ENCODE results near the gene CACTIN.

Gene CACTIN

DNA sequence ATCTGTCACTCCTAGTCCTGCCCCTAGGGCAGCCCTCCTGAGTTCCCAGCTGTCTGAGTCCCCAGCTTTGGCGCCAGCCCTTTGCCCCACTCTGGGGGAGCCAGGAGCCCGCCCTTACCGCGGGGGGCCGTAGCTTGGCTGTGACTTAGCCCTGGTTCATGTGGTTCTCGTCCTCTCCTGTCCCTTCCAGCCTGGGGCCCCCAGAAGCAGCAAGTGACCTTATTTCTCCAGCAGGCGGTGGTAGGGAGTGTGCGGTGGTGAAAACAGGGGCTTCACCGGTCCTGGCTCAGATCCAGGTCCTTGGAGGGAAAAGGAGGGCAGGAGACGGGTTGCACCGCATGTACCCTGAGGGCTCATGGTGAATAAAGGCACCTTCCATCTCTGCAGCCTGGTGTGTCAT lies 33.4 kb downstream of the CACTIN start:
- TF ChIP-seq TEAD4 (IDR thresholded peaks at IDR 0.05), result no peak
- TF ChIP-seq EGR1 (IDR thresholded peaks at IDR 0.05), result no peak

DNA sequence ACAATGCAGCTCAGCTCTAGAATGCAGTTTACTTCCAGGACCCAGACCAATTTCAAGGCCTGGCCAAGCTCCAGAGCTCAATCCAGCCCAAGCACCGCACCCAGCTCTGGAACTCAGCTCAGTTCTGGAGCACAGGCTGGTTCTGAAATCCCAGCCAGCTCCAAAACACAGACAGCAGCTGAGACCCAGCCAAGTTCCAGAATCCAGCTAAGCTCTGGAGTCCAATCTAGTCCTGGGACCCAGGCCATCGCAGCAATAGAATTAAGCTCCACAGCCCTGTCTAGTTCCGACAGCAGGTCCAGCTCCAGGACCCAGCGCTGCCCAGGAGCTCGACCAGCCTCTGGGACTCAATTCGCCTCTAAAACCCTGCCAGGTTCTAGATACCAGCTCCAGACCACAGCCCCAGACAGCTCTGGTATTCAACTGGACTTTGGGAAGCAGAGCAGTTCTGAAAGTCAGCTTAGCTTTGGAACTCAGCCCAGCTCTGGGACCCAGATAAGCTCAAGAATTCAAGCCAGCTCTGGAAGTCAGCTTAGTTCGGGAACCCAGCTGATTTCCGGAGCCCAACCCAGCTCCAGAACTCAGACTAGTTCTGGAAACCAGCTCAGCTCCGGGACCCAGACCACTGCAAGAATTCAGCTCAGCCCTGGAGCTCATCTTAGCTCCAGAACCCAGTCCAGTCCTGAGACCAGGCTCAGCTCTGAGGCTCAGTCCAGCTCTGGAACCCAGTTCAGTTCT lies 34.5 kb downstream of the CACTIN start:
- no peak for TF ChIP-seq RAD21 (IDR thresholded peaks at IDR 0.05; ENCODE audit: low read depth)
- TF ChIP-seq, protein P1, sequence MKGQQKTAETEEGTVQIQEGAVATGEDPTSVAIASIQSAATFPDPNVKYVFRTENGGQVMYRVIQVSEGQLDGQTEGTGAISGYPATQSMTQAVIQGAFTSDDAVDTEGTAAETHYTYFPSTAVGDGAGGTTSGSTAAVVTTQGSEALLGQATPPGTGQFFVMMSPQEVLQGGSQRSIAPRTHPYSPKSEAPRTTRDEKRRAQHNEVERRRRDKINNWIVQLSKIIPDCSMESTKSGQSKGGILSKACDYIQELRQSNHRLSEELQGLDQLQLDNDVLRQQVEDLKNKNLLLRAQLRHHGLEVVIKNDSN (IDR thresholded peaks at IDR 0.05), result no peak
- TF ChIP-seq NFIC (IDR thresholded peaks at IDR 0.05), result no peak
- TF ChIP-seq TEAD4 (IDR thresholded peaks at IDR 0.05), result no peak
- TF ChIP-seq YY1 (IDR thresholded peaks at IDR 0.05; ENCODE audit: low read depth), result no peak
- no peak for TF ChIP-seq EGR1 (IDR thresholded peaks at IDR 0.05)
- no peak for TF ChIP-seq FOXM1 (IDR thresholded peaks at IDR 0.05; ENCODE audit: borderline replicate concordance, low read depth)

DNA sequence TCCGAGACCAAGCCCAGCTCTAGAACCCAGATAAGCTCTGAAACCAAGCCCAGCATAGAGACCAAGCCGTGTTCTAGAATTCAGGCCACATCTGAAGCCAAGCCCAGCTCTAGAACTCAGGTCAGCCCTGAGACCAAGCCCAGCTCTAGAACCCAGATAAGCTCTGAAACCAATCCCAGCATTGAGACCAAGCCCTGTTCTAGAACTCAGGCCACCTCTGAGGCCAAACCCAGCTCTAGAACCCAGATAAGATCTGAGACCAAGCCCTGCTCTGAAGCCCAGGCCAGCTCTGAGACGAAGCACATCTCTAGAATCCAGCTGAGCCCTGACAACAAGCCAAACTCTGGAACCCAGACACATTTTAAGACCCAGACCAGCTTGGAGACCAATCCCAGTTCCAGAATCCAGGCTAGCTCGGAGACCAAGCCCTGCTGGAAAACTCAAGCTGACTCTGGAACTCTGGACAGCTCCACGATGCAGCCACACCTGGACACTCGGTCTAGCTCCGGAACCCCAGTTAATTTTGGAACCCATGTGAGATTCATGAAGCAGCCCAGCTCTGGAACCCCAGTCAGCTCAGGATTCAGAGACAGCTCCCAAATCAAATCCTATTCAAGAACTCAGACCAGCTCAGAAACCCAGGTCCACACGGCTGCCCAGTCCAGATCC lies 35.5 kb downstream of the CACTIN start:
- TF ChIP-seq TEAD4 (IDR thresholded peaks at IDR 0.05) (no peak), EGR1 (IDR thresholded peaks at IDR 0.05) (no peak), YY1 (IDR thresholded peaks at IDR 0.05; ENCODE audit: low read depth) (no peak), TAF1 (IDR thresholded peaks at IDR 0.05; ENCODE audit: low read depth) (no peak), TCF12 (IDR thresholded peaks at IDR 0.05; ENCODE audit: low read depth) (no peak)
- TF ChIP-seq, protein P2, sequence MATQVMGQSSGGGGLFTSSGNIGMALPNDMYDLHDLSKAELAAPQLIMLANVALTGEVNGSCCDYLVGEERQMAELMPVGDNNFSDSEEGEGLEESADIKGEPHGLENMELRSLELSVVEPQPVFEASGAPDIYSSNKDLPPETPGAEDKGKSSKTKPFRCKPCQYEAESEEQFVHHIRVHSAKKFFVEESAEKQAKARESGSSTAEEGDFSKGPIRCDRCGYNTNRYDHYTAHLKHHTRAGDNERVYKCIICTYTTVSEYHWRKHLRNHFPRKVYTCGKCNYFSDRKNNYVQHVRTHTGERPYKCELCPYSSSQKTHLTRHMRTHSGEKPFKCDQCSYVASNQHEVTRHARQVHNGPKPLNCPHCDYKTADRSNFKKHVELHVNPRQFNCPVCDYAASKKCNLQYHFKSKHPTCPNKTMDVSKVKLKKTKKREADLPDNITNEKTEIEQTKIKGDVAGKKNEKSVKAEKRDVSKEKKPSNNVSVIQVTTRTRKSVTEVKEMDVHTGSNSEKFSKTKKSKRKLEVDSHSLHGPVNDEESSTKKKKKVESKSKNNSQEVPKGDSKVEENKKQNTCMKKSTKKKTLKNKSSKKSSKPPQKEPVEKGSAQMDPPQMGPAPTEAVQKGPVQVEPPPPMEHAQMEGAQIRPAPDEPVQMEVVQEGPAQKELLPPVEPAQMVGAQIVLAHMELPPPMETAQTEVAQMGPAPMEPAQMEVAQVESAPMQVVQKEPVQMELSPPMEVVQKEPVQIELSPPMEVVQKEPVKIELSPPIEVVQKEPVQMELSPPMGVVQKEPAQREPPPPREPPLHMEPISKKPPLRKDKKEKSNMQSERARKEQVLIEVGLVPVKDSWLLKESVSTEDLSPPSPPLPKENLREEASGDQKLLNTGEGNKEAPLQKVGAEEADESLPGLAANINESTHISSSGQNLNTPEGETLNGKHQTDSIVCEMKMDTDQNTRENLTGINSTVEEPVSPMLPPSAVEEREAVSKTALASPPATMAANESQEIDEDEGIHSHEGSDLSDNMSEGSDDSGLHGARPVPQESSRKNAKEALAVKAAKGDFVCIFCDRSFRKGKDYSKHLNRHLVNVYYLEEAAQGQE (IDR thresholded peaks at IDR 0.05; ENCODE audit: low read depth), result peak; percentile 47; the same call in 1 of the 2 replicates

DNA sequence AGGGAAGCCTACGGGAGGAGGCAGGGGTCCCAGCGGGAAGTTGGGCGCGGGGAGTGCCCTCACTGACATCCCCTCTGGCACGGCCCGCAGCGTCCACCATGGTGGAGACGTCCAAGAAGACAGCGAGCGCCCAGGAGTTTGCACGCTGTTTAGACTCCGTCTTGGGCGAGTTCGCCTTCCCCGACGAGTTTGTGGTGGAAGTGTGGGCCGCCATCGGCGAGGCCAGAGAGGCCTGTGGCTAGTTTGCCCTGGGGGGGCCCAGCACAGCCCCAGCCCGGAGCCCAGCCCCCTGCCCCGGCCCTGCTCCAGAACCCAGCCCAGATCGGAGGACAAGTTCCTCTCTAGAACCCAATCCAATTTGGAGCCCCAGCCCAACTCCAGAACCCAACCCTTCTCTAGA lies 36.6 kb downstream of the CACTIN start:
- no peak for TF ChIP-seq NFIC (IDR thresholded peaks at IDR 0.05)
- TF ChIP-seq TCF12 (IDR thresholded peaks at IDR 0.05; ENCODE audit: low read depth), result no peak

DNA sequence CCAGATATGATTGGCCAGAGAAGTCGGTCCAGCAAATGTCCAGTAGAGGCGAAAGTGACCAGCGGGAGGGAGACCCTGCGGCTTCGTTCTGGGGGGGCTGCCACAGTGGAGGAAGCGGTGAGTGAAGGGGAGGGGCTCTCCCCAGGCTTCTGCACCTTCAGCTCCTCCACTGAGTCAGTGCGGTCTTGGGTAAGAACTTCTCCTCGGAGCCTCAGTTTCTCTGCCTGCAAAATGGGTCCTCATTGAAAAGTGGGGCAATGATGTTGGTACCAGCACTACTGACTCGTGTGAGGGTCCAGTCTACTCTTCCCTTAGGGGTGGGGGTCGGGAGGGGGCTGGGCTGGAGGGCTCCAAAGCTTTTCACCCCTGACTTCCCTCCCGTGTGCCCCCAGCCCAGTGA lies 37.2 kb downstream of the CACTIN start:
- TF ChIP-seq YY1 (IDR thresholded peaks at IDR 0.05; ENCODE audit: low read depth) (no peak), EGR1 (IDR thresholded peaks at IDR 0.05) (no peak), TCF12 (IDR thresholded peaks at IDR 0.05; ENCODE audit: low read depth) (no peak), CREB1 (IDR thresholded peaks at IDR 0.05; ENCODE audit: low read depth) (no peak)
- TF ChIP-seq, protein P2 (IDR thresholded peaks at IDR 0.05; ENCODE audit: low read depth), result no peak
- TF ChIP-seq, protein P1 (IDR thresholded peaks at IDR 0.05), result no peak

DNA sequence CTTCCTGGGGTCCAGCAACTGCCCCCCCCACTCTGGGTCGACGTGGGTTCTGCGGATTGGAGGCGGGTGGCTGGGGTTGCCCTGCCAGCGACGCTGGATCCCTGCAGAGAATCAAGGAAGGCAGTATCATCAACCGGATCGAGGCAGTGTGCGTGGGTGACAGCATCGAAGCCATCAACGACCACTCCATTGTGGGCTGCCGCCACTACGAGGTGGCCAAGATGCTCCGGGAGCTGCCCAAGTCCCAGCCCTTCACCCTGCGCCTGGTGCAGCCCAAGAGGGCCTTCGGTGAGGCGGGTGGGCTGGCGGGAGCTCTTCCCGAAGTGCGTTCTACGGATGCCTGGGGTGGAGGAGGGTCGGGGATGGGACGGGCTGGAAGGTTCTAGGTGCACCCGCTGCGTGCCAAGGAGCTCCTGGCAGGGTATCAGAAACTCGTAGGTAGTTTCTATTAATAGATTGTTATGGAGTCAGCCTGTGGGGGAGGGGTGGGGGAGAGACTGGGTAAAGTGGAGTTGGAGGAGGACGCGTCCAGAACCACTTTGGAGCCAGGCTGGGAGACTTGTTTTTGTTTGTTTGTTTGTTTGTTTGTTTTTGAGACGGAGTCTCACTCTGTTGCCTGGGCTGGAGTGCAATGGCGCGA lies 39.8 kb downstream of the CACTIN start:
- TF ChIP-seq TEAD4 (IDR thresholded peaks at IDR 0.05), result no peak
- no peak for TF ChIP-seq CEBPB (IDR thresholded peaks at IDR 0.05)
- no peak for TF ChIP-seq NFIC (IDR thresholded peaks at IDR 0.05)
- TF ChIP-seq, protein P2 (IDR thresholded peaks at IDR 0.05; ENCODE audit: low read depth), result no peak
- TF ChIP-seq CREB1 (IDR thresholded peaks at IDR 0.05; ENCODE audit: low read depth), result no peak
- no peak for TF ChIP-seq ZBTB7A (IDR thresholded peaks at IDR 0.05; ENCODE audit: low read depth)
- TF ChIP-seq, protein P1 (IDR thresholded peaks at IDR 0.05), result no peak
- no peak for TF ChIP-seq RAD21 (IDR thresholded peaks at IDR 0.05; ENCODE audit: low read depth)
- TF ChIP-seq YY1 (IDR thresholded peaks at IDR 0.05; ENCODE audit: low read depth), result no peak
- TF ChIP-seq, protein P3, sequence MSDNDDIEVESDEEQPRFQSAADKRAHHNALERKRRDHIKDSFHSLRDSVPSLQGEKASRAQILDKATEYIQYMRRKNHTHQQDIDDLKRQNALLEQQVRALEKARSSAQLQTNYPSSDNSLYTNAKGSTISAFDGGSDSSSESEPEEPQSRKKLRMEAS (IDR thresholded peaks at IDR 0.05), result no peak
- TF ChIP-seq FOXM1 (IDR thresholded peaks at IDR 0.05; ENCODE audit: borderline replicate concordance, low read depth), result no peak
- TF ChIP-seq EP300 (IDR thresholded peaks at IDR 0.05; ENCODE audit: borderline replicate concordance), result no peak
- no peak for TF ChIP-seq TAF1 (IDR thresholded peaks at IDR 0.05; ENCODE audit: low read depth)
- TF ChIP-seq EGR1 (IDR thresholded peaks at IDR 0.05), result no peak
- no peak for TF ChIP-seq TCF12 (IDR thresholded peaks at IDR 0.05; ENCODE audit: low read depth)

Measured in Ishikawa (cell line).